HUES6 (cell line): ENCODE data around the gene PPM1D.
"Not testable (repeated sequence)": the region's sequence is repeated elsewhere in the genome, so short reads cannot be mapped to it uniquely, and the experiment has no call there.

ENCODE experiments used
- H3K27ac ChIP-seq: 2 replicates; pipeline ENCODE4 v1.7.0; 2013; ENCODE audit warnings: low read depth, mild to moderate bottlenecking, low read length, inconsistent platforms
- H3K27me3 ChIP-seq: 2 replicates; pipeline ENCODE4 v1.6.1; 2013; ENCODE audit warnings: low read length; ENCODE audit not compliant: control insufficient read depth, insufficient read depth
- H3K36me3 ChIP-seq: 2 replicates; pipeline ENCODE4 v1.6.1; 2013; ENCODE audit warnings: low read length; ENCODE audit not compliant: control insufficient read depth, insufficient read depth
- H3K4me1 ChIP-seq: 2 replicates; pipeline ENCODE4 v1.6.1; 2013; ENCODE audit warnings: low read length; ENCODE audit not compliant: control insufficient read depth, insufficient read depth
- H3K4me3 ChIP-seq: 2 replicates; pipeline ENCODE4 v1.5.1; 2013; ENCODE audit warnings: low read depth, low read length
- H3K9ac ChIP-seq: one replicate; pipeline ENCODE4 v1.6.1; 2013; ENCODE audit warnings: mild to moderate bottlenecking, low read length
- H3K9me3 ChIP-seq: 2 replicates; pipeline ENCODE4 v1.6.1; 2013; ENCODE audit warnings: low read depth, low read length; ENCODE audit not compliant: control insufficient read depth, insufficient read depth

PPM1D gene

DNA sequence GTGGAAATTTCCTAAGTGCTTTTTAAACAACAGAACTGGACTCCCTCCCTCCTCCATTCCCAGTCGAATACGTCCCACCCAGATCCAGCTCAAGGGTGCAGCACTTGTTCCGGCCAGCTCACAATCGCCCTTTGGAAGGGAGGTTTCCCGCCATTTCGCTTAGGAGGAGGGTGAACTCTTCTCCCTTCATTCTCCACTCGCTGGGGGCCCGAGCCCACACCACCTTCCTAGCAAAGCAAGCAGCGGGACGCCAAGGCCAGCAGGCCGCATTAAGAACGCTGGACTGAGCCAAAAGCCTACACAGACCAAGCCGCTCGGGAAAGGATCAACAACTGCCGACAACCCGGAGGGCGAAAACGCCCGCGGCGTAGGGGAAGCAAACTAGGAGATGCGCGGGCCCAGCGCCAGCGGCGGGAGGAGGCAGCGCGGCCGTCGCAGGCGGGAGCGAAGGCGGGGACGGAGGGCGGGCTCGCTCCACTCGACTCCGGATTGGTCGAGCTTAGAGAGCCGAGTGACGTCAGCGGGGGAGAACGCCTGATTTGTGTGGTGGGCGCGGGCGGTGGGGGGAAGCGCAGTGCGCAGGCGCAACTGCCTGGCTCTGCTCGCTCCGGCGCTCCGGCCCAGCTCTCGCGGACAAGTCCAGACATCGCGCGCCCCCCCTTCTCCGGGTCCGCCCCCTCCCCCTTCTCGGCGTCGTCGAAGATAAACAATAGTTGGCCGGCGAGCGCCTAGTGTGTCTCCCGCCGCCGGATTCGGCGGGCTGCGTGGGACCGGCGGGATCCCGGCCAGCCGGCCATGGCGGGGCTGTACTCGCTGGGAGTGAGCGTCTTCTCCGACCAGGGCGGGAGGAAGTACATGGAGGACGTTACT is at the start of gene PPM1D:
TSS of gene PPM1D (plus strand) at position 574 of the 870 bp plus-strand sequence. CDS start at position 796, 222 bp downstream.
- Histone ChIP-seq H3K9me3 (no peaks in the 10 kb centered on the region), H3K4me1 (0 out of 2 replicates have a peak, but pooled peaks cover 4% of the 10 kb centered on the region), H3K9ac (peak within 1 kb of the TSS; percentile 98), H3K36me3 (no peaks in the 10 kb centered on the region), H3K27me3 (no peaks in the 10 kb centered on the region), H3K4me3 (peak within 1 kb of the TSS; percentile 91), H3K27ac (peak within 1 kb of the TSS; percentile 98)

DNA sequence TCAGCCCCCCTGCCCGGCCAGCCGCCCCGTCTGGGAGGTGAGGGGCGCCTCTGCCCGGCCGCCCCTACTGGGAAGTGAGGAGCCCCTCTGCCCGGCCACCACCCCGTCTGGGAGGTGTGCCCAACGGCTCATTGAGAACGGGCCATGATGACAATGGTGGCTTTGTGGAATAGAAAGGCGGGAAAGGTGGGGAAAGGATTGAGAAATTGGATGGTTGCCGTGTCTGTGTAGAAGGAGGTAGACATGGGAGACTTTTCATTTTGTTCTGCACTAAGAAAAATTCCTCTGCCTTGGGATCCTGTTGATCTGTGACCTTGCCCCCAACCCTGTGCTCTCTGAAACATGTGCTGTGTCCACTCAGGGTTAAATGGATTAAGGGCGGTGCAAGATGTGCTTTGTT is 47.7 kb upstream of the PPM1D start:
- H3K4me1 ChIP-seq, H3K27ac ChIP-seq, H3K9ac ChIP-seq, H3K4me3 ChIP-seq, H3K36me3 ChIP-seq, H3K27me3 ChIP-seq: not testable (repeated sequence)
- H3K9me3 ChIP-seq = peaks cover 27% of the 10 kb centered on the region

DNA sequence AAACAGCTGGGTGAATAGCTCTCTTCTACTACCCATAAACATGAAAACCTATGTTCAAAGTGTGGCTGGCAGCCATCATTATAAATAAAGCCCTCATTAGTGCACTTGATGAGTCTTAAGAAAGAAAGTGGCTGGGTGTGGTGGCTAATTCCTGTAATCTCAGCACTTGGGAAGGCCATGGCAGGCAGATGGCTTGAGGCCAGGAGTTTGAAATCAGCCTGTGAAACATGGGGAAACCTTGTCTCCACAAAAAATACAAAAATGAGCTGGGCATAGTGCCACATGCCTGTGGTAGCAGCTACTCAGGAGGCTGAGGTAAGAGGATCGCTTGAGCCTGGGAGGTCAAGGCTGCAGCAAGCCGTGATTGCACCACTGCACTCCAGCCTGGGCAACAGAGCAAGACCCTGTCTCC is 45.6 kb upstream of the PPM1D start:
- Histone ChIP-seq H3K27me3 (no peaks in the 10 kb centered on the region), H3K36me3 (no peaks in the 10 kb centered on the region), H3K27ac (no peak overlapping the region), H3K9me3 (peaks cover 44% of the 10 kb centered on the region), H3K9ac (no peak overlapping the region), H3K4me1 (no peaks in the 10 kb centered on the region), H3K4me3 (no peak overlapping the region)

DNA sequence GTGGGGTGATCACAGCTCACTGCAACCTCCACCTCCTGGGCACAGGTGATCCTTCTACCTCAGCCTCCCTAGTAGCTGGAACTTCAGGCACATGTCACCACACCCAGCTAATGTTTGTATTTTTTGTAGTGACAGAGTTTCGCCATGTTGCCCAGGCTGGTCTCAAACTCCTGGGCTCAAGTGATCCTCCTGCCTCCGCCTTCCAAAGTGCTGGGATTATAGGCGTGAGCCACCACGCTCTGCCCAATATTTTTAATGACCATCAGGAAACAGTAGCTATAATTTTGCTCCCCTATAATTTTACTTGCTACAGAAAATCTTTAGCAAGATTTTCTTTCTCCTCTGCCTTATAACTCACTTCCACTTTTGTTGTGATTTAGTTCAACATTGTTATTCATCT is 44.2 kb upstream of the PPM1D start:
- Histone ChIP-seq H3K36me3 (no peaks in the 10 kb centered on the region), H3K27ac (no peak overlapping the region), H3K27me3 (no peaks in the 10 kb centered on the region), H3K4me3 (no peak overlapping the region), H3K9ac (no peak overlapping the region), H3K9me3 (peaks cover 42% of the 10 kb centered on the region), H3K4me1 (no peaks in the 10 kb centered on the region)

DNA sequence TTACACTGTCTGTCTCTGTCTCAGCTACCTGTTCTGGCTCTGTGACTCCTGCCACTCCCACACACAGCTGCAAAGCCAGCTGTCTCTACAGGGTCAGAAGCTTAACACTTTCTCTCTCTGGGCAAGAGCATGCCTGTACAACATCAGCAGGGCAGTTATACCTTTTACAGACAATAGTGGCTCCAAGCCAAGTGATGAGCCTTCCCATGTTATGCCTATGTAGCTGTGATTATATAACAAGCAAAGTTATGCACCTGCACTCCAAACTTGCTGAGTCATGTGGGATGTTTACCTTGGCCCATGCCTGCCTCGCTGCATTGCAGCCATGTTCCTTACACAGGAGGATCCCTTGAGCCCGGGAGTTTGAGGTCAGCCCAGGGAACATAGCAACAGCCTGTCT is 42.2 kb upstream of the PPM1D start:
- Histone ChIP-seq H3K36me3 (no peaks in the 10 kb centered on the region), H3K9me3 (peaks cover 41% of the 10 kb centered on the region), H3K27ac (no peak overlapping the region), H3K9ac (no peak overlapping the region), H3K4me3 (no peak overlapping the region), H3K4me1 (no peaks in the 10 kb centered on the region), H3K27me3 (no peaks in the 10 kb centered on the region)

DNA sequence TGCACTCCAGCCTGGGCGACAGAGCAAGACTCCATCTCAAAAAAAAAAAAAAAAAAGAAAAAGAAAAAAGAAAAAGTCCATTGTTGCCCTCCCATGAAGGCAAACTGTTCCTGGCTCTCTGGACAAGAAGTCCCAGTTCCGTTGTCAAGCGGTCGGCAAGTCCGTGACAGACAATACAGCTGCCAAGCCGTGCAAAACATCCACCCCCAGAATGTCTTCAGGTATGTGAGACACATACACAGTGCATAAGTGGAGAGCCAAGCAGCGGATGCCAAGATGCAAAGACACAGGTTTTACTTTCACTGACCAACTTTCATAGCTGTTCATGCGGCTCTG is 40.4 kb upstream of the PPM1D start:
- no peaks in the 10 kb centered on the region for H3K4me1 ChIP-seq
- H3K27me3 ChIP-seq = no peaks in the 10 kb centered on the region
- H3K36me3 ChIP-seq = no peaks in the 10 kb centered on the region
- H3K9me3 ChIP-seq = peaks cover 28% of the 10 kb centered on the region
- H3K4me3 ChIP-seq = no peak overlapping the region
- no peak overlapping the region for H3K27ac ChIP-seq
- H3K9ac ChIP-seq = no peak overlapping the region

DNA sequence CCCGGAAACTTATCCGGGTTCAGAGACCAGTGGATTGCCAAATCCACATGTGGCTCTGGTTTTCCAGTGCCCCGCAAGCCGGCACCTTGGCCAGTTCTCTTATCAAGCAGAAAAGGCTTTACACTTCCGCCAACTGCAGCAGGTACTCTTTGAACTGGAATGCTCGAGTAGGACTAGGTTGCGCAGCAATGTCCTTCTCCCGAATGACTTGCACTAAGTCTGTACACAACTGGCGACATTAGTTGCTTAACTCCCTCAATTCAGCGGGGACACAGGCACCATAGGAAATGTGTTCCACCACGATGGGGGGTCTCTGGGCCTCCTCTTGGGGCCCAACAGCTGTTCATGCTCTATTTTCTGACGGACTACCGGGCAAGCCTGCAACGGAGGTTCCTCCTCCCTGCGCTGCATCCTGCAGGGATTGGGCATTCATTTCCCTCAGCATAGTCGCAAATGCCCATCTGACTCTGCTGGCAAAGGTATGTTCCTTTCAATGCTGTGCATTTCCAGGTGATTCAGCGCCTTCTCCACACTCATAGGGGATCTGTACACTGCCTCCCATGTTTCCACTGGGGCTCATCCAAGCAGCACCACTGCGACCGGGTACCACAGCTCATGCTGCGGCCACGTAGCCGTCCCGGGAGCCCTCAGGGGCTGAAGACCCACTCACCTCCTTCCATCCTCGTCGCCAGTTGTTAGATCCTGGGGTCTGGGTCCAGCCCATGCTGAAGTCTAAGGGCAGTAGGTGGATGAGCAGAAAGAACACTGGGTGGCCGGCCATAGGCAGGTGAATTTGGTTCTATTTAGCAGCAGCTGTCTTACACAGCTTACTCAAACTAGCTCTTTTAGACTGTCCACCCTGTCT is 39.8 kb upstream of the PPM1D start:
- H3K9me3 ChIP-seq = peaks cover 28% of the 10 kb centered on the region
- H3K9ac ChIP-seq = no peak overlapping the region
- H3K27ac ChIP-seq = no peak overlapping the region
- no peak overlapping the region for H3K4me3 ChIP-seq
- H3K27me3 ChIP-seq = no peaks in the 10 kb centered on the region
- H3K4me1 ChIP-seq = no peaks in the 10 kb centered on the region
- no peaks in the 10 kb centered on the region for H3K36me3 ChIP-seq

DNA sequence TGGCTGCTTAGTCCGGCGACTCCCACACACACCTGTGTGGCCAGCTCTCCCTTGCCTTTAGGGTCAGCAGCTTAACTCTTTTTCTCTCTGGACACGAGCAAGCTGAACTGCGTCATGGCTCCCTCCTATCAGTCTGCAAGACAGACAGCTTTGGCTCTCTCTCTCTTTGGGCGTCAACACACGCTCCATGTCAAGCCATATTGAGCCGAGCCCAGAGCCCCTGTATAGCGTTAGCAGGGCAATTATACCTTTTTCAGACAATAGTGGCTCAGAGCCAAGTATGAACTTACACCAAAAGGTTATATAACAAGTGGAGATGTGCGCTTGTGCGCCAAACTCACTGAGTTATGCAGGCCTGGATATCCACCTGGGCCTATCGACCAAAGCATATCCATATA is 39.1 kb upstream of the PPM1D start:
- Histone ChIP-seq H3K36me3 (no peaks in the 10 kb centered on the region), H3K27ac (no peak overlapping the region), H3K4me3 (no peak overlapping the region), H3K9me3 (peaks cover 24% of the 10 kb centered on the region), H3K27me3 (no peaks in the 10 kb centered on the region), H3K4me1 (no peaks in the 10 kb centered on the region), H3K9ac (no peak overlapping the region)

DNA sequence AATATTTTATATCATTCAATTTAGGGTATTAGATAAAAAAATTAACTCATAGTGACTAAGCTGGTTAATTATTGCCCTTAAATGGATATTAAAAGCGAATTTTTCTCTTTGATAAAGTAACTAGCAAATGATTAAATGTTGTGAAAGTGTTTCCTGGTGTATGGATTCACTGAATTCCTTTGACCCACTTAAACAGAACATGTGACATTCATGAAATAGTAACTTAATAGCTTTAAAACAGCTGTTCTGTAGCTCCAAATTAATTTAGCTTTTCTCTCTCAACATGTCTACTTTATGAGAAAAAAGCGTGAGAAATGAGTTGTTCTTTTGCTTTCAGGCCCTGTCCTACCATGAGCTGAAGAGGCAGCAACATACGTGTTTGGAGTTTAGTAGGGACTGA is 37.6 kb upstream of the PPM1D start:
- H3K9ac ChIP-seq = no peak overlapping the region
- H3K27me3 ChIP-seq = no peaks in the 10 kb centered on the region
- H3K4me1 ChIP-seq = no peaks in the 10 kb centered on the region
- peaks cover 15% of the 10 kb centered on the region for H3K9me3 ChIP-seq
- no peak overlapping the region for H3K4me3 ChIP-seq
- no peak overlapping the region for H3K27ac ChIP-seq
- no peaks in the 10 kb centered on the region for H3K36me3 ChIP-seq

DNA sequence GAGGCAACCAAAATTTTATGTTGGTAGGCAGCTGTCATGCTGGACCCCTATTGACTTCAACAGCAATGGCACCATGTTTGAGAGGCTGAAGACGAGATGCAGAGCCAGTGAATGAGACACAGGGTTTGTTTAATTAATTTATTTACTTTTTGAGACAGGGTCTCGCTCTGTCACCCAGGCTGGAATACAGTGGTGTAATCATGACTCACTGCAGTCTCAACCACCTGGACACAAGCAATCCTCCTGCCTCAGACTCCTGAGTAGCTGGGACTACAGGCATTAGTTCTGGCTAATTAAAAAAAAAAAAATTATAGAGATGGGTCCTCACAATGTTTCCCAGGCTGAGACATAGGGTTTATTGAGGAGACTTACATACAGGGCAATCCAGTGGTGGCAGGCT is 36.2 kb upstream of the PPM1D start:
- Histone ChIP-seq H3K27me3 (no peaks in the 10 kb centered on the region), H3K4me1 (no peaks in the 10 kb centered on the region), H3K9me3 (peaks cover 3% of the 10 kb centered on the region), H3K36me3 (no peaks in the 10 kb centered on the region), H3K4me3 (no peak overlapping the region), H3K9ac (no peak overlapping the region), H3K27ac (no peak overlapping the region)

DNA sequence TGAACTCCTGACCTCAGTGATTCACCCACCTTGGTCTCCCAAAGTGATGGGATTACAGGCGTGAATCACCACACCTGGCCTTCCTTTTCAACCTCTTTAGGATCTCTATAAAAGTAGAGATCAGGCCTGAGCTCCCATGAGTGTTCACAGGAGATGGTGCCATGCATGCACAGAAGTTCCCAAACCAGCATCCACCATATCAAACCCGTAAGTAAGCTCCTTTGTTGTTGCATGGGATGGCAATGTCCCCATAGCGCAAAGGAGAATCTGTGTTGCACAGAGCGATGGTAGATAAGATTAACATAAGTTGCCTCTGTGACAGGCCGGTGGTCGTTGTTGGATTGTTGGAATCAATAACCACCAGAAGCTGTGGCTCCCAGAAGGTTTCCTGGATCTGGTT is 34.8 kb upstream of the PPM1D start:
- H3K36me3 ChIP-seq = no peaks in the 10 kb centered on the region

More for the DNA sequence above, 34.8 kb upstream of the PPM1D start:
- no peaks in the 10 kb centered on the region for H3K9me3 ChIP-seq
- H3K4me1 ChIP-seq = no peaks in the 10 kb centered on the region
- H3K9ac ChIP-seq = no peak overlapping the region
- H3K27ac ChIP-seq = no peak overlapping the region
- H3K27me3 ChIP-seq = no peaks in the 10 kb centered on the region
- no peak overlapping the region for H3K4me3 ChIP-seq
